GM18907 (cell line): ENCODE data around the gene GSTCD.
"Not testable (repeated sequence)": the region's sequence is repeated elsewhere in the genome, so short reads cannot be mapped to it uniquely, and the experiment has no call there.

Experiments used
- ATAC-seq: cut with Tn5 transposase; IDR thresholded peaks from one replicate; pipeline ENCODE4 v1.9.1; 2021; ENCODE audit warnings: mild to moderate bottlenecking, moderate library complexity; ENCODE audit not compliant: unreplicated experiment

GSTCD gene

DNA sequence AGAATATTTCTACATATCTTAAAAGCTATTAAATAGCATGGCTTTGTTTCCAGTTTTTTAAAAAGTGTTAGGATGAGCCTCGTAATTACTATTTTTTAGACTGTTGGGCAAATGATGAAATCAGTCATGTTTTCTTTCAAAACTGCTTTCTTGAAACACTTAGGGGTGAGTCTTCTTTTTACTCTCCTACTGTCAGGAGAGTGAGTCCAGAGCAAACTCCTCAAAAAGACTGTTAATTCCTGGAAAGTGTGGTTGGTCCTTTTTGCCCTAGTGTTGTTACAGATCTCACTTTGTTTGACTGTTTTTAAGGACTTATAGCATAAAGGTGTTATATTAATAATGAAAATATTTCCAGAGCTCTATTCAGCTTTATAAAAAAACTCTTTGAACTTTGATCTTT, 6.3 kb downstream of the GSTCD start:
- no peak for ATAC-seq

DNA sequence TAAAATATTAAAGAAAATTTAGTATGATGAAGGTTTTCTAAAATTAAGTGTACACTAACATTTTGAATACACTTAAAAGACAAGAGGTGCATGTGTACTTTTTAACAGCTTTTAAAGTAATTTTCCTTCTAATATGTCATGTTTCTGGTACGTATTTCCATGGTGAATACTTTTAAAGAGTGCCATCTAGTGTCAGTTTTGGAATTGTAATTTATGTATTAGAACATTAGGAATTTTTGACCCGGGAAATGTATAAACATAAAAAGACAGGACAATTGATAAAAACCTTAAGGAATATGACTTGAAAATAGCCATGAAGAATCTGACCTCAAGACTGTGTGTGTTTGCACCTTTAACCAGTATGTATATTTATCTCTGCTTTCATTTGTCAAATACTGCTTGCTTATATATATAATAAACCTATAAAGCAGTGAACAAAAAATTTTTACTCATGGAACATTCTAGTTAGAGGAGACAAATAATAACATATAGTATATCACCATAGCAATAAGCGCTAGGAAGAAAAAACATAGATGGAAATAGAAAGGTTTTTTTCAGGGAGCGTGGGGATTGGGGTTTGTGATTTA, 7.2 kb downstream of the GSTCD start:
- ATAC-seq, result no peak

DNA sequence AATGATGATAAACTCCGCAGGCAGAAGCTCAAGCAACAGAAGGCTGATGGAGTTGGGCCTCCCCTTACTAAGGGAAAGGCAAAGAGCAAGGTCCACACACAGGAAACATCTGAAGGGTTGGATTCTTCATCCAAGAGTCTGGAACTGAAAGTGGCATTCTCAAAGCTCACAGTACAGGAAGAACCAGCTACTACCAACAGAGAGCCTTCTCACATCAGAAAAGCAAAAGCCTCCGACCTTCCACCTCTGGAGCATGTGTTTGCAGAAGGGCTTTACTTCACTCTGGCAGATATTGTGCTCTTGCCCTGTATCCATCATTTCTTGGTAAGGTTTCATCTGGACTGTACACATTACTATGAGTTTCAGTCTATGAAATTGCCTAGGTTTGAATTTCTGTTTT, 10.6 kb downstream of the GSTCD start:
- no peak for ATAC-seq

DNA sequence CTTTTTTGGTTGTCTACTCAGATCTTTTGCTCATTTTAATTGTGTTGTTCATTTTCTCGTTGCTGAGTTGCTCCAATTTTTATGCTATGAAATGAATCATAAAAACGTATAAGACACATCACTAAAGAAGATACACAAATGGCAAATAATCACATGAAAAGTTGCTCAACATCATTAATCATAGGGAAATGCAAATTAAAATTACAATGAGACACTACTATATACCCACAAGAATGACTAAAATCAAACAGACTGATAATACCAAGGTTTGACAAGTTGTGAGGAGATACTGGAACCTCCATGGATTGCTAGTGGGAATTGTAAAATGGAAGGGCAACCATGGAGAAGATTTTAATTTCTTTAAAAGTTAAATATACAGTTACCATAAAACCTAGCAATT, 17.0 kb downstream of the GSTCD start:
- no peak for ATAC-seq

DNA sequence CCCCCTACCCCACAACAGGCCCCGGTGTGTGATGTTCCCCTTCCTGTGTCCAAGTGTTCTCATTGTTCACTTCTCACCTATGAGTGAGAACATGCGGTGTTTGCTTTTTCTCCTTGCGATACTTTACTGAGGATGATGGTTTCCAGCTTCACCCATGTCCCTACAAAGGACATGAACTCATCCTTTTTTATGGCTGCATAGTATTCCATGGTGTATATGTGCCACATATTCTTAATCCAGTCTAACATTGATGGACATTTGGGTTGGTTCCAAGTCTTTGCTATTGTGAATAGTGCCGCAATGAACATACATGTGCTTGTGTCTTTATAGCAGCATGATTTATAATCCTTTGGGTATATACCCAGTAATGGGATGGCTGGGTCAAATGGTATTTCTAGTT, 21.3 kb downstream of the GSTCD start:
- not testable (repeated sequence) for ATAC-seq

DNA sequence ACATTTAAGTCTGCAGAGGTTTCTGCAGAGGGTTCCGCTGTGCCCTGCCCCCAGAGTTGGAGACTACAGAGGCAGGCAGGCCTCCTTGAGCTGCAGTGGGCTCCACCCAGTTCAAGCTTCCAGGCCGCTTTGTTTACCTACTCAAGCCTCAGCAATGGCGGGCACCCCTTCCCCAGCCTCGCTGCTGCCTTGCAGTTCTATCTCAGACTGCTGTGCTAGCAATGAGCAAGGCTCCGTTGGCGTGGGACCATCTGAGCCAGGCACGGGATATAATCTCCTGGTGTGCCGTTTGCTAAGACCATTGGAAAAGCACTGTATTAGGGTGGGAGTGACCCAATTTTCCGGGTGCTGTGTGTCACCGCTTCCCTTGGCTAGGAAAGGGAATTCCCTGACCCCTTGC, 26.6 kb downstream of the GSTCD start:
- ATAC-seq, result not testable (repeated sequence)

DNA sequence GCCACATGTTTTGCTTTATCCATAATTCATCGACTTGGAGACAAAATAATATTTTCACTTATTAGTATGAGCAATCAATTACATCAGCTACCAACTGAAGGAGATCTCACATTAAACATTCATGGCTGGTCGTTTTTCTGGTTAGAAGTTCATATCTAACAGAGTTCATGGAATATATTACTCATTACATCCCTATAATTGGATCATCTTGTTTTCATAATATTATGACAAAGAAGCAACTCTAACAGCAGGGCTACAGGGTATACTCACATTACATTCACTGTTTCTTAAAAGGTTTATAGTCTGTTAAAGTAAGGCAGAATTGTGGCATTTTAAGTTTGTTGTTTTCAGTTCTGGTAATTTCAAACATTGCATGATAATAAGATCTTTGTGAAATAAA, 33.0 kb downstream of the GSTCD start:
- ATAC-seq, result no peak

DNA sequence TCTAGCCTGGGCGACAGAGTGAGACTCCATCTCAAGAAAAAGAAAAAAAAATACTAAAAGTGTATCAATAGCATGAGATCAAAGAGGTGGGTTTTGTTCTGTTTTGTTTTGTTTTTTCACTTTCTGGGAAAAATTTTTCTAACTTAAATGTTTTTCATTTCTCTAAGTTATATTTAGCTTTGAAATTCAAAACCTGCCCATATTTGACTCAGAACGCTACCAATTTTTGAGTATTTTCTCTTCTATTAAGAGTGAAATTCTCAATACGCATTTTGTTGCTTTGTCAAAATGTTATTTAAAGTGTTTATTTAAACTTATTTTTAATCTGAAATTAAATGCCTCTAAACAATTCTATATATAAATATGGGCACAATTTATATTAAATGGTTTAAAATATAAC, 39.6 kb downstream of the GSTCD start:
- ATAC-seq, result no peak

DNA sequence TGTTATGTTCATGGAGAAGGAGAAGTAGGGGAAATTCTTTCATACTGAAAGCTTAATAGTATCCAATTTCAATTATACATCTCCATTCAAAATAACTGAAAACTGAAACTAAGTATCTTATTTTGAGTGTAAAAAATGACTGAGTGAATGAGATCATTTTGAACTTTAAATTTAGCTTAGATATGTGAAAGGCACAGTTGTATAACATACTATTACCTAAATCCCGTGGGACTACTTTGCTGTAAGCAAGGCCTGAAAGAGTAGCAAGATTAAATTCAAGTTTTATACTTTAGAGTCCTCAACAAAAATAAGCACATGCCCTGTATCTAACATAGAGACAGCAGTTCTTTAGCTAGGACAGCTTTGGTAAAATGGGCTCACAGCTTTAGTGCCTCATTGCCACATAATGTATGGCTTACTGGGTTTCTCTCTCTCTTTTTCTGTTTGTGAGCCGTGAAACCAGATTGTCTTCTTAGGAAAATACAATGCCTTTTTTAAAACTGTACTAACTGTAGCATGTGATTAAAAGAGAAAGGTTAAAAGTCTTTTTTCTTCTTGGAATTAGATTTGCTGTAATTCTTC, 43.2 kb downstream of the GSTCD start:
- ATAC-seq, result no peak

DNA sequence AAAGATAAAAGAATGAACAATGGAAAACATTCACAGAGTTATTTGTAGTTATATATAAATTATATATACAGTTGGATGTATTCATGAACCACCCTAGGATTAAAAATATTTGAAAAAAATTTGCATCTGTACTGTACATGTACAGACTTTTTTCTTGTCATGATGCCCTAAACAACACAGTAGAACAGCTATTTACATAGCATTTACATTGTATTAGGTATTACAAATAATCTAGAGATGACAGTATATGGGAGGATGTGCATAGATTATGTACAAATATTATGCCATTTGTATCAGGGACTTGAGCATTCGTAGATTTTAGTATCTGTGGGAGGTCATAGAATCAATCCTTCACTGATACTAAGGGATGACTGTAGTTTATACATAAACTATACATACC, 44.8 kb downstream of the GSTCD start:
- no peak for ATAC-seq

DNA sequence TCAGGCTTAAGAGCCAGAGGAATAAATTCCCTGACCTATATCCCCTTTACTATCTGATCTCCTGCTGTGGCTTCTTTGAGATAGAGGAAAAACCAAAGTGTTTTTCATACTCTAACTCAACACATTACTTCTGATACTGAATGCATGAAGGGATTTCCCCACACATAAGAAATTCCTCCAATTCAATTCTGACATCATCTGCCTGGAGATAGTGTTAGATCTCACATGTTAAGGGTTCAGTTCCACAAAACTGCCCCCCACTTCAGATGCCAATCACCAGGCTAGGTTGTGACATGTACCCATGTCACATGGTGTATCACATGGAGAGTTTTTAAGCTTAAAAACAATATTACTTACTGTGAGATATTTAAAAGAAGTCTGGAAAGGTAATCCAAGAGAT, 46.8 kb downstream of the GSTCD start:
- no peak for ATAC-seq

DNA sequence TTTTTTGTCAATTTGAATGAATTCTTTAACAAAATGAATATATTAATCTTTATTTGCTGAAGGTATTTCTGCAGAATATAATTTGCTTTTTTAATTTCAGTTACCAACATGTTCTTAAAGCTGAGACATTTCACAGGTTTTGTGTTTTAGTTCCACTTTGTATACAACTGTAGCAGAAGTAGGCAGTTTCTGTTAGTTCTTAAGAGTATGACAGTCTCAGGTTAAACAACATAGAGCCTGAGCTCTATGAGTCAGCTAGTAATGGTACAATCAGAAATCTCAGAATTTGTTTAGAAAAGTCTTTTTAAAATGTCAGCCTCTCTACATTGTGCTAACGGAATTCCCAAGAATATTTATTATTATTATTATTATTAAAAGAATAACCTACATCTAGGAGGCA, 50.4 kb downstream of the GSTCD start:
- no peak for ATAC-seq

DNA sequence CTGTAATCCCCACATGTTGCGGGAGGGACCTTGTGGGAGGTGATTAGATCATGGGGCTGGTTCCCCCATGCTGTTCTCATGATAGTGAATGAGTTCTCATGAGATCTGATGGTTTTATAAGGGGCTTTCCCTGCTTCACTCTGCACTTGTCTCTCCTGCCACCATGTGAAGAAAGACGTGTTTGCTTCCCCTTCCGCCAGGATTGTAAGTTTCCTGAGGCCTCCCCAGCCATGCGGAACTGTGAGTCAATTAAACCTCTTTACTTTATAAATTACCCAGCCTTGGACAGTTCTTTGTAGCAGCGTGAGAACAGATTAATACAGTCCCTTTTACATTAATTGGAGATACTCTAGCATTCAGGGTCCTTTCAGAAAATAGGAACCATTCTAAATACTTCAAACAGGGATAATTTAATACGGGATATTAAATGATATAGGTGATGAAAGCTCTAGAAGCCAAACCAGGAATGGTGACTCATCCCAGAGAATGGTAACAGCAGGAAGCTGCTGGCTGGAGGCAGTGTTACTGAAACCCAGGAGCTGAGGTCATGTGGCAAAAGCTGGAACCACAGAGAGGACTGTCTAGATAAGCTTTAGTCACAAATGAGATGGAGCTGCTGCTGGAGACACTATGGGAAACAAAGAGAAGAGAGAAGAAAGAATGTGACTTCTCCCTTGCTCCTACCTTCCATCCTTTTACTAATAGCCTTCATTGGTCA, 57.3 kb downstream of the GSTCD start:
- ATAC-seq, result no peak

DNA sequence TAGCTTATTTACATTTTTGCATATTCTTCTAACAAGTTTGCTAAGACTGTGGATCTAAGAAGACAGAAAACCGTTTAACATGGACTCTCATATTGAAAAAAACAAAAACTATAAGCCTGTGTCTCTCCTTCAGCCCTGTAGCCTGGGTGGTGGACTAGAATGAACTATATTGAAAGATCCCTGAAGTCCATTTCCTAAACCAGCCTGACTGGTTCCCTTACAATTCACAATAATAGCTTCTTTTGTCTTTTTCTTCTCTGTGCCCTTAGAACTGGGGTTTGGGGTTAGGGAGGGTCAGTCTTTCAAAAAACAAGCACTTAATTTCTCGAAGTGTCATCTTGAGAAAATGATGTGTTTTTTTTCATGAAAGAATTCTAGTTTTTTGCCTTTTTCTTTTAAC, 59.0 kb downstream of the GSTCD start:
- no peak for ATAC-seq

DNA sequence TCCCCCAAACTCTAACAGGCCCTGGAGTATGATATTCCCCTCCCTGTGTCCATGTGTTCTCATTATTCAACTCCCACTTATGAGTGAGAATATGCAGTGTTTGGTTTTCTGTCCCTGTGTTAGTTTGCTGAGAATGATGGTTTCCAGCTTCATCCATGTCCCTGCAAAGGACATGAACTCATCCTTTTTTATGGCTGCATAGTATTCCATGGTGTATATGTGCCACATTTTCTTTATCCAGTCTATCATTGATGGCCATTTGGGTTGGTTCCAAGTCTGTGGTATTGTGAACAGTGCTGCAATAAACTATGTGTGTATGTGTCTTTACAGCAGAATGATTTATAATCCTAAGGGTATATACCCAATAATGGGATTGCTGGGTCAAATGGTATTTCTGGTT, 61.9 kb downstream of the GSTCD start:
- ATAC-seq, result not testable (repeated sequence)

DNA sequence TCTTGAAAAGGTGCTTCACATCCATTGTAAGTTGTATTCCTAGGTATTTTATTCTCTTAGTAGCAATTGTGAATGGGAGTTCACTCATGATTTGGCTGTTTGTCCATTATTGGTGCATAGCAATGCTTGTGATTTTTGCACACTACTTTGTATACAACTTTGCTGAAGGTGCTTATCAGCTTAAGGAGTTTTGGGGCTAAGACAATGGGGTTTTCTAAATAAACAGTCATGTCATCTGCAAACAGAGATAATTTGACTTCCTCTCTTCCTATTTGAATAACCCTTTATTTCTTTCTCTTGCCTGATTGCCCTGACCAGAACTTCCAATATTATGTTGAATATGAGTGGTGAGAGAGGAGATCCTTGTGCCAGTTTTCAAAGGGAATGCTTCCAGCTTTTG, 63.5 kb downstream of the GSTCD start:
- not testable (repeated sequence) for ATAC-seq

DNA sequence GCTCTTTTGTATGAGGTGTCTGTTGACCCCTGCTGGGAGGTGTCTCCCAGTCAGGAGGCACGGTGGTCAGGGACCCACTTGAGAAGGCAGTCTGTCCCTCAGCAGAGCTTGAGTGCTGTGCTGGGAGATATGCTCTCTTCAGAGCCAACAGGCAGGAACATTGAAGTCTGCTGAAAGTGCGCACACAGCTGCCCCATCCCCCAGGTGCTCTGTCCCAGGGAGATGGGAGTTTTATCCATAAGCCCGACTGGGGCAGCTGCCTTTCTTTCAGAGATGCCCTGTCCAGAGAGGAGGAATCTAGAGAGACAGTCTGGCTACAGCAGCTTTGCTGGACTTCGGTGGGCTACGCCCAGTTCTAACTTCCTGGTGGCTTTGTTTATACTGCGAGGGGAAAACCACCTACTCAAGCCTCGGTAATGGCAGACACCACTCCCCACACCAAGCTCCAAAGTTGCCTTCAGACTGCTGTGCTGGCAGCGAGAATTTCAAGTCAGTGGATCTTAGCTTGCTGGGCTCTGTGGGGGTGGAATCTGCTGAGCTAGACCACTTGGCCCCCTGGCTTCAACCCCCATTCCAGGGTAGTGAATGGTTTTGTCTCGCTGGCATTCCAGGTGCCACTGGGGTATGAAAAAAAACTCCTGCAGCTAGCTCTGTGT, 67.3 kb downstream of the GSTCD start:
- not testable (repeated sequence) for ATAC-seq

DNA sequence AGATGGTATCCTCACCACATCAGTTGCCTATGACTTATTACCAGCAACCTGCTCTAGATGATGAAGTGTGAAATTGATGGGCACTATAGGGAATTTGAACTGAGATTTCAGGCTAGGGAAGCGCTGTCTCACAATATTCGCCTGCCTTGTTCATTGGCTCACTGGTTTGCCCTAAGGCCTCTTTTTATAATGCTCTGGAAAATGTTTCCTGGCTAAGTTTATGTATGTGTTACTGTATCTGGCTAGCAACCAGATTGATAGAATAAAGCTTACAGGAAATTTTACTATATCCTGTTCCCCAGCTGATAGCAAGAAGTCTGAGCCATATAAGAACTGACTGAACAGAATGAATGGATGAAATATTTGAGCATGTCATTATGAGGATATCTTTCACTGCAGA, 71.6 kb downstream of the GSTCD start:
- no peak for ATAC-seq

DNA sequence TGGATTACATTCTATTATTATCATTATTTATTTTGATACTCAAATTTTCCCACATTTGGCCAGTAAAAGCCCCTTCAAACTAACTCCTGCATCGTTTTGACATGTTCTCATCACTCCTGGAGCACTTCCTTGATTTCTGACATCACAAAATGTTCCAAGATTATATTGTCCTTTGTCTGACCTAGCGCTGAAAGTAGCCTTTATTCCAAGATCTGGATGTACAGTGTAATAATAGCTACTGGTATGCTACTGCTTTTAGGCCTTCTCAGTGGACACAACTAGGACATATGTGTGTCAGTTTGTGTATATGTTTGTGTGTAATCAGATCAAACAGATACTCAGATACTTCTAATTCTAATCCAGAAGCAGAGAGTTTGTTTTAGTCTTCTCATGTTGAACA, 76.2 kb downstream of the GSTCD start:
- no peak for ATAC-seq

DNA sequence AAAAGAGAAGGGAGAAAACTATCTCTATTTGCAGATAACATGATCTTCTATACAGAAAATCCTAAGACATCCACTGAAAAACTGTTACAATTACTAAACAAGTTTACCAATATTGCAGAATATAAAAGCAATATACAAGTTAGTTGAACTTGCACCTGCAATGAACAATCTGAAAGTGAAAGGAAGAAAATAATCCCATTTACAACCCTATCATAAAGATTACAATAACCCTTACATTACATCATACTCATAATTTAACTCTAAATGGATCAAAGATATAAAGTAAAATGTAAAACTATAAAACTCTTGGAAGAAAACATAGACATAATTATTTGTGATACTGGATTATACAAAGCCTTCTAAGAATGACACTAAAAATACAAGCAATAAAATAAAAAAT, 77.2 kb downstream of the GSTCD start:
- ATAC-seq, result no peak

DNA sequence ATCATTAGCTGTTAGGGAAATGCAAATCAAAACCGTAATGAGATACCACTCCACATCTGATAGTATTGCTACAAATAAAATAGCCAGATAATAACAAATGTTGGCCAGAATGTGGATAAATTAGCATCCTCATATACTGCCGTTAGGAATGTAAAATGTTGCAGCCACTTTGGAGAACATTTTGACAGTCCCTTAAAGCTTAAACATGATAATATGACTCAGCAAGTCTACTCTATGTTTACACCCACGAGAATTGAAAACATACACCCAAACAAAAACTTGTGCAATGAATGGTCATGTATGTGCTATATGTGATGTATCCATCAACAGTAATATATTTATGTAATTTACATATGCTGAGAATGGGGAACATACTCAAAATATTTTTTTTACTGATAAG, 78.2 kb downstream of the GSTCD start:
- ATAC-seq, result no peak

DNA sequence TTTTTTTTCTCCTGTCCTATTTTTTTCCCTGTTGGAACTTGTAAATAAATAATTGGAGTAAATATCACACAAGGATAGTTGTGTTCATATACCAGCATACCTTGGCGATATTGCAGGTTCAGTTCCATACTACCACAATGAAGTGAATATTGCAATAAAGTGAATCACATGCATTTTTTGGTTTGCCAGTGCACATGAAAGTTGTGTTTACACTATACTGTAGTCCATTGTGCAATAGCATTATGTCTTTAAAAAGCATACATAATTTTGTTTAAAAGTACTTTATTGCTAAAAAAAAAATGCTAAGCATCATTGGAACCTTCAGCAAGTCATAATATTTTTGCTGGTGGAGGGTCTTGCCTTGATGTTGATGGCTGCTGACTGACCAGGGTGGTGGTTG, 88.6 kb downstream of the GSTCD start:
- no peak for ATAC-seq
